Psoas muscle (tissue), 8 donors: Measurements from ENCODE around the gene TAGLN. TPM values are rescaled to one million over a fixed set of nuclear protein-coding genes. Genes with fewer than 3 reads are reported as not detected.

Source experiments
- ATAC-seq, 4 donors: fragments of 200-7000 bp; cut with Tn5 transposase; one replicate each; pipeline ENCODE4 v1.9.1; 2020; ENCODE audit warnings: moderate library complexity in 3 of 4, mild to moderate bottlenecking in 2 of 4
- DNase-seq, 2 donors: peaks; one replicate each; pipeline ENCODE4 v3.0.0-alpha.2; 2020
- H3K27ac ChIP-seq: fragments of 200-600 bp; one replicate; pipeline ENCODE4 v1.8.0; 2022
- H3K27me3 ChIP-seq, 3 donors: fragments of 200-600 bp in 1 of 3; one replicate each; pipeline versions ENCODE4 v1.6.1 to v1.8.0; 2013 to 2022; ENCODE audit warnings: low read length in 2 of 3, mild to moderate bottlenecking in 2 of 3, moderate library complexity in 1 of 3; ENCODE audit not compliant: insufficient read depth in 3 of 3
- H3K36me3 ChIP-seq, 2 donors: fragments of 200-600 bp in 1 of 2; one replicate each; pipeline versions ENCODE4 v1.6.1 to v1.8.0; 2013 to 2022; ENCODE audit warnings: low read depth in 1 of 2, mild to moderate bottlenecking in 1 of 2, moderate library complexity in 1 of 2; ENCODE audit not compliant: insufficient read depth in 1 of 2
- H3K4me1 ChIP-seq: fragments of 200-600 bp; one replicate; pipeline ENCODE4 v1.8.0; 2022
- H3K4me3 ChIP-seq: fragments of 200-600 bp; one replicate; pipeline ENCODE4 v1.8.0; 2022; ENCODE audit warnings: mild to moderate bottlenecking
- H3K9me3 ChIP-seq: fragments of 200-600 bp; one replicate; pipeline ENCODE4 v1.8.0; 2022
- CTCF ChIP-seq: fragments of 200-600 bp; IDR thresholded peaks from one replicate; pipeline ENCODE4 v1.8.0; 2022; ENCODE audit warnings: antibody characterized with exemption
- WGBS, 3 donors: extraction: QIAGEN DNeasy Blood & Tissue Kit; methylation state at CpG; one replicate each; pipeline versions ENCODE4 v1.1.6 to v1.1.7; 2013; 5-methylcytosine and 5-hydroxymethylcytosine counted together
- intact Hi-C, 2 donors: fragments of 100-400 bp; cut with DNase I; formaldehyde crosslinking; loops; one replicate each; pipeline versions ENCODE4 v1.11.0 to v1.14.2; 2022
- polyA plus RNA-seq, 3 donors: library from polyadenylated mRNA; stranded (reverse); fragments of 200-250 nt; gene quantifications; one replicate each; pipeline ENCODE4 v1.2.3, GENCODE V29; 2013
- total RNA-seq, 4 donors: library from RNA; stranded (reverse); fragmentation: NEBNext Ultra II Directional in 2 of 4; extraction: Animal tissue kit (Norgen Biotek cat#: 25700) in 2 of 4; gene quantifications; one replicate each; pipeline versions ENCODE4 v1.2.1 to v1.2.4, GENCODE V29; 2021 to 2023
- donor health status: healthy with polysubstance abuse.
- donor health status: DM: no; HTN: no; CAD: no; lungs with moderate emphysema.
- donor health status: Bipolar disorder and iron deficiency.
- donor health status: healthy.
- donor health status: DM: yes; HTN: yes; CAD: no.
- donor health status: DM: no; HTN: no; CAD: no.
- donor health status: DM: no; HTN: no; CAD: no.
- donor health status: DM: yes; HTN: yes; CAD: no.

The TAGLN gene
- total and polyA plus RNA-seq, 7 donors, result 36.2 to 140 (median 73.0) TPM

DNA sequence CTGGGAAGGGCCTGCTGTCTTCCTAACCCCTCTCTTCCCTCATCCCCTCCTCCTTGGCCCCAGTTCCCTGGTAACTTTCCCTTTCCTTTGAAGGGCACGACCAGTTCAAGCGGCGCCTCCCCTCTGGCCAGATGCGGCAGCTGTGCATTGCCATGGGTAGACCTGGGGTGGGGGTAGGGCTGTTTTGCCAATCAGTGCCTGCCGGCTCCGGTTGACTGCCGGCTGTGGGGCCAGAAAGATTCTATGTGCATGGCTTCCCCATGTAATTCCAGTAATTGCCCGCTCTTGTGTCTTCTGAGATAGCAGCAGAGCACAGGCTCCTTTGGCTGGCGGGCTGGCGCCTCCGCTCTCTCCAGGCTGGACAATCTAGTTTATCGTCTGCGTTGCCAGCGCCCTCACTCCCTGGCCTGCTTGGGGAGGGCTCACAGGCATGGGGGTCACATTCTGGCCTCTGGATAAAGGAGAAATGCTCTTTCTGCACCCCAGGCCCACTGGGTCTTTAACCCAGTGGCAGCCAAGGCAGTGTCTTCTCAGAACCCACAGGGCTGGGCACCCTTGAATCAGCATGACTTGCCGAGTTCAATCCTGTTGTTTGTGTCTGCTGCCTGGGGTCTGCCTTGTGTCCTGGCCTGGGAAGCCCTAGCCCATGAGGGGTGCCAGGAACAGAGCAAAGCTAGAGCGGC is 11.2 kb upstream of the TAGLN start:
- no peak overlapping the region for H3K4me3 ChIP-seq
- DNase-seq, result peak in 1 of 2 donors; percentile 41
- intact Hi-C loops, result no loop called here
- WGBS, 3 donors, result 89 to 91% (median 90%) methylated on average over 16 of the region's 16 CpGs
- H3K9me3 ChIP-seq, result no peaks in the 10 kb centered on the region
- peaks cover 0 to 95% of the 10 kb centered on the region in 2 donors for H3K36me3 ChIP-seq
- TF ChIP-seq CTCF, result no peak
- H3K27me3 ChIP-seq, result no peaks in the 10 kb centered on the region
- no peak for ATAC-seq
- no peak overlapping the region for H3K27ac ChIP-seq
- no peaks in the 10 kb centered on the region for H3K4me1 ChIP-seq

DNA sequence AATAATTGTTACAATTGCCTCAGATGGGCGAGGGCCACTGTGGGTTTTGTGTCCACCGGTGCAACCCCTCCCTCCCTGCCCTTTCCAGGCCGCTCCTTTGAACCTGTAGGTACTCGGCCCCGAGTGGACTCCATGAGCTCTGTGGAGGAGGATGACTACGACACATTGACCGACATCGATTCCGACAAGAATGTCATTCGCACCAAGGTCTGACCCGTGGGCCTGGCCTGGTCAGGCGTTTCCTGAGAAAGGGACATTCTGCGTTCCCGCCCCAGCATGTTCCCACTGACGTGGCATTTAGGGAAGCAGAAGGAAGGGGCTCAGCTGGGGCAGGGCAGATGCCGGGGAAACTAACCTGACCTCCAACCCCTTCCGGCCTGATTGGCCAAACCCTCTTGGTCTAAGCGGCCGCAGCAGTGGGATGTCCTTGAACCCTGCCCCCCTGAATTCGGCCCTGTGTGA is 10.5 kb upstream of the TAGLN start:
- TF ChIP-seq CTCF, result no peak
- intact Hi-C loops, result no loop called here

GRCh38 chr11:117189191-117189940 is 9.8 kb upstream of the TAGLN start:
- DNase-seq, result no peak
- Histone ChIP-seq H3K9me3 (no peaks in the 10 kb centered on the region), H3K4me1 (no peaks in the 10 kb centered on the region), H3K27ac (no peak overlapping the region), H3K27me3 (no peaks in the 10 kb centered on the region), H3K4me3 (no peak overlapping the region), H3K36me3 (peaks cover 0 to 89% of the 10 kb centered on the region in 2 donors)
- intact Hi-C loops, result no loop called here
- no peak for ATAC-seq
- TF ChIP-seq CTCF, result no peak
- 91 to 94% (median 92%) methylated on average over 22 of the region's 22 CpGs for WGBS, 3 donors

More for the DNA sequence above, 10.5 kb upstream of the TAGLN start:
- no peaks in the 10 kb centered on the region for H3K9me3 ChIP-seq
- ATAC-seq, result peak in 1 of 4 donors; percentile 12
- H3K4me1 ChIP-seq, result no peaks in the 10 kb centered on the region
- no peaks in the 10 kb centered on the region for H3K27me3 ChIP-seq
- WGBS, 3 donors, result 89 to 90% (median 90%) methylated on average over 20 of the region's 20 CpGs
- H3K4me3 ChIP-seq, result no peak overlapping the region
- H3K36me3 ChIP-seq, result peaks cover 0 to 95% of the 10 kb centered on the region in 2 donors
- no peak for DNase-seq
- no peak overlapping the region for H3K27ac ChIP-seq

DNA sequence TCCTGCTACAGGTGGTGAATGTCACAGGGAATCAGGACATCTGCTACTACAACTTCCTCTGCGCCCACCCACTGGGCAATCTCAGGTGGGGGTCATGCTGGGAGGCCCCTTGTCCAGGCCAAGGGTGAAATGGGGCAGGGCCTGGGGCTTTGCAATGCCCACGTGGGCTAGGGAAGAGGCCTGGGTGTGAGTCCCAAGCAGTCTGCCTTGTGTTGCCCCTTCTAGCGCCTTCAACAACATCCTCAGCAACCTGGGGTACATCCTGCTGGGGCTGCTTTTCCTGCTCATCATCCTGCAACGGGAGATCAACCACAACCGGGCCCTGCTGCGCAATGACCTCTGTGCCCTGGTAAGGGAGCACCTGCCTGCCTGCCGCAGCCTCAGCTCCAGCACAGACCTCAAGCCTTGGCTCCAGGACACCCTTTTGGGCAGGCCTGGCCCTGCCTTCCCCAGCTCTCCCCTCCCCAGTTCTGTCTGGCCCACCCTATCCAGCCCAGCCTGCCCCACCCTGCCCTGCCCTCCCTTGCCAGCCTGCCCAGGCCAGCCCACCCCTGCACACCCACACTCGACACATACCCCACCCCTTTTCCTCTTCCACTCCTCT is 9.1 kb upstream of the TAGLN start:
- ATAC-seq (no peak), DNase-seq (no peak)
- TF ChIP-seq CTCF, result no peak
- Histone ChIP-seq H3K4me1 (no peaks in the 10 kb centered on the region), H3K9me3 (no peaks in the 10 kb centered on the region), H3K36me3 (peaks cover 0 to 84% of the 10 kb centered on the region in 2 donors), H3K27ac (no peak overlapping the region), H3K4me3 (no peak overlapping the region), H3K27me3 (no peaks in the 10 kb centered on the region)
- intact Hi-C loops, result no loop called here
- WGBS, 3 donors, result 86 to 87% (median 87%) methylated on average over 8 of the region's 8 CpGs
